Activated CD4-positive, alpha-beta T cell treated with anti-CD3 and anti-CD28 coated beads, Interleukin-2, amount 50 U/mL, for 48 hours (primary cell): ENCODE results near the gene HIGD1A.
"Not testable (repeated sequence)": the region's sequence is repeated elsewhere in the genome, so short reads cannot be mapped to it uniquely, and the experiment has no call there.

Source experiments
- DNase-seq, 2 experiments: peaks; one replicate each; pipeline ENCODE4 v3.0.0-alpha.2; 2020

HIGD1A gene

GRCh38 chr3:42827654-42828053 is 23.4 kb upstream of the HIGD1A start:
- DNase-seq: no peak

GRCh38 chr3:42827023-42827422 is 22.7 kb upstream of the HIGD1A start:
- DNase-seq: no peak

GRCh38 chr3:42826141-42826540 is 21.9 kb upstream of the HIGD1A start:
- no peak for DNase-seq

GRCh38 chr3:42823351-42823750 is 19.1 kb upstream of the HIGD1A start:
- no peak for DNase-seq

GRCh38 chr3:42822828-42823227 is 18.5 kb upstream of the HIGD1A start:
- no peak for DNase-seq

- no peak for DNase-seq
Measured at GRCh38 chr3:42820746-42821051, 16.4 kb upstream of the HIGD1A start.

- no peak for DNase-seq
Measured at GRCh38 chr3:42819351-42819965, 15.2 kb upstream of the HIGD1A start.

- no peak for DNase-seq
Measured at GRCh38 chr3:42815826-42816225, 11.5 kb upstream of the HIGD1A start.

- no peak for DNase-seq
Measured at GRCh38 chr3:42814914-42815507, 10.7 kb upstream of the HIGD1A start.

GRCh38 chr3:42814246-42814645 is 10.0 kb upstream of the HIGD1A start:
- DNase-seq: no peak

GRCh38 chr3:42811118-42811883 is 7.0 kb upstream of the HIGD1A start:
- not testable (repeated sequence) for DNase-seq

GRCh38 chr3:42810706-42811105 is 6.4 kb upstream of the HIGD1A start:
- not testable (repeated sequence) for DNase-seq

GRCh38 chr3:42809202-42809601 is 4.9 kb upstream of the HIGD1A start, which contains the start of gene ACKR2:
Gene ACKR2, plus strand, starts transcription at chr3:42809445. Its CDS starts 55,058 bp downstream, at chr3:42864503.
- DNase-seq: no peak

GRCh38 chr3:42807929-42808328 is 3.6 kb upstream of the HIGD1A start:
- DNase-seq: no peak

- DNase-seq: no peak
Measured at GRCh38 chr3:42805141-42805821, 991 bp upstream of the HIGD1A start.

GRCh38 chr3:42804831-42805132 is 492 bp upstream of the HIGD1A start:
- no peak for DNase-seq

- peak; percentile 36 to 53 for DNase-seq
Measured at GRCh38 chr3:42803414-42804105, 730 bp downstream of the HIGD1A start.

GRCh38 chr3:42802876-42803413 is 1.3 kb downstream of the HIGD1A start:
- DNase-seq: no peak

GRCh38 chr3:42801784-42802183 is 2.5 kb downstream of the HIGD1A start:
- DNase-seq: no peak

- no peak for DNase-seq
Measured at GRCh38 chr3:42801048-42801620, 3.2 kb downstream of the HIGD1A start.

GRCh38 chr3:42800251-42800650 is 4.0 kb downstream of the HIGD1A start:
- no peak for DNase-seq

- DNase-seq: no peak
Measured at GRCh38 chr3:42799376-42799775, 4.9 kb downstream of the HIGD1A start.
